ENCODE measurements around the gene KLRG1.

KLRG1 gene

DNA sequence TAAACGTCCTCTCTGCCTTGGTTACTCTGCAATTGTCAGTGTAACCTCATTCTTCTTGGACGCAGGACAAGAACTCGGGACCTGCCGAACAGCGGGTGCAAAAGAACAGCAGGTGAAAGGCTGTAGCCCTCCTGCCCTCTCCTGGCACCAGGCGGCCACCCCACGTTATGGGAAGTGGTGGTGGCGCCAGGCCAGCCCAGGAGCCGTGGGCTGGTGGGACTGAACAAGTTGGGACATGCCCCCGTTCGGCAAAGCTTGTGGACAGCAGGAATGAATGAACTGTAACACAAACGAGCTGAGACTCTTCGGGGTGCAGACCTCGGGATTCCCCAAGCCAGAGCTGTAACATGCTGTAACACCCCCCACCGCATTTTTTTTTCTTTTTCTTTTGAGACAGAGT lies 33.3 kb upstream of the KLRG1 start:
- H3K27ac Mint-ChIP-seq (ENCODE audit: low read depth), result no peak overlapping the region
- H3K27me3 Mint-ChIP-seq, result no peaks in the 10 kb centered on the region
- peaks cover 54% of the 10 kb centered on the region for H3K4me1 Mint-ChIP-seq
- H3K9me3 Mint-ChIP-seq, result peaks cover 5% of the 10 kb centered on the region
- DNase-seq (ENCODE audit: low spot score in 2 of 2) (no peak), ATAC-seq (replicated peaks; ENCODE audit: extremely low read depth, poor library complexity, severe bottlenecking) (no peak)
- peaks cover 8% of the 10 kb centered on the region for H3K36me3 Mint-ChIP-seq (ENCODE audit: insufficient read depth)
- H3K4me3 Mint-ChIP-seq, result no peak overlapping the region

DNA sequence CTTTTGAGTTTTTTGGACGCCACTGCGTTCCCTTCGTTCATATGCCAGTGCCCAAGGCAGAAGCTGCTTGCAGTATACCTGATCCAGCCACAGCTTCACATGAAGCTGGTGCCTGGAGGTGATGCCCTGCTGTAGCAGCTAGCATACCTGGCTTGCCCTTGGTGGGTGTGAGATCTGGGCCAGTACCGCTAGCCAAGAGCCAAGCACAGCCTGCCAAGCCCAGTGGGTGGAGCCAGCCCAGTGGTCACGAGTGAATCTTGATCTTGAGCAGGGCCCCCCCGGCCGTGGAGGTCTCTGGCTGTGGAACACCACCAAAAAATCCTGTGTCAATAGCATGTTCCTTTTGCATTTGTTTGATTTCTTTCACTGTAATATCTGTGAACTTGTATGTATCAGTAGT lies 32.6 kb upstream of the KLRG1 start:
- ATAC-seq (replicated peaks; ENCODE audit: extremely low read depth, poor library complexity, severe bottlenecking) (no peak), DNase-seq (ENCODE audit: low spot score in 2 of 2) (no peak)
- no peaks in the 10 kb centered on the region for H3K27me3 Mint-ChIP-seq
- H3K36me3 Mint-ChIP-seq (ENCODE audit: insufficient read depth), result peaks cover 7% of the 10 kb centered on the region
- H3K4me3 Mint-ChIP-seq, result no peak overlapping the region
- peak overlapping the region; percentile 56 for H3K27ac Mint-ChIP-seq (ENCODE audit: low read depth)
- H3K9me3 Mint-ChIP-seq, result peaks cover 5% of the 10 kb centered on the region
- H3K4me1 Mint-ChIP-seq, result peaks cover 51% of the 10 kb centered on the region

DNA sequence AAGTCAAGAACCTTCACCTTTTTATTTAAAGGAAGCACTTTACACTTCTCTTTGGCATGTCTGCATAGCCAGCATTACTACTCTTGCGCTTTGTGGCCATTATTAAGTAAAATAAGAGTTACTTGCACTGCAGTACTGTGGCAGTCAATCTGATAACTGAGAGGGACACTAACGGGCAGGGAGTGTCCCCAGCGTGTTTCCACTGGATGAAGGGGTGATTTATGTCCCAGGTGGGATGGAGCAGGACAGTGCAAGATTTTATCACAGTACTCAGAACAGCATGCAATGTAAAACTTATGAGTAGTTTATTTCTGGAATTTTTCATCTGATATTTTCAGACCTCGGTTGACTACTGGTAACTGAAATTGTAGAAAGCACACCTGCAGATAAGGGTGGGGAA lies 31.8 kb upstream of the KLRG1 start:
- no peak for ATAC-seq (replicated peaks; ENCODE audit: extremely low read depth, poor library complexity, severe bottlenecking)
- no peak for DNase-seq (ENCODE audit: low spot score in 2 of 2)
- H3K4me1 Mint-ChIP-seq, result peaks cover 43% of the 10 kb centered on the region
- no peaks in the 10 kb centered on the region for H3K27me3 Mint-ChIP-seq
- peaks cover 6% of the 10 kb centered on the region for H3K36me3 Mint-ChIP-seq (ENCODE audit: insufficient read depth)
- peaks cover 5% of the 10 kb centered on the region for H3K9me3 Mint-ChIP-seq
- H3K27ac Mint-ChIP-seq (ENCODE audit: low read depth), result peak overlapping the region; percentile 56
- H3K4me3 Mint-ChIP-seq, result no peak overlapping the region

DNA sequence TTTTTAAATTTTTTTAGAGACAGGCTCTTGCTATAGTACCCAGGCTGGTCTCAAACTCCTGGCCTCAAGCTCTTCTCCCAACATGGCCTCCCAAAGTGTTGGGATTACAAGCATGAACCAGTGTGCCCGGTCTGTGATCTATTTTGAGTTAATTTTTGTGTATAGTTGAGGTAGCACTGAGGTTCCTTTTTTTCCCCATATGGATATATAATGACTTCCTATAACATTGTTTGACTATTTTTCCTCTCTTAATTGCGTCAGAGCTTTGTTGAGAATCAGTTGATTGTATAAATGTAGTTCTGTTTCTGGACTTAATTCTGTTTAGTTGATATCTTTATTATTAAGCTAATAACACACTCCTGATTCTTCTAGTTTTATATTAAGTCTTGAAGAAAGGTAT lies 31.3 kb upstream of the KLRG1 start:
- no peaks in the 10 kb centered on the region for H3K27me3 Mint-ChIP-seq
- H3K4me3 Mint-ChIP-seq, result no peak overlapping the region
- peaks cover 2% of the 10 kb centered on the region for H3K9me3 Mint-ChIP-seq
- peaks cover 38% of the 10 kb centered on the region for H3K4me1 Mint-ChIP-seq
- no peak for DNase-seq (ENCODE audit: low spot score in 2 of 2)
- H3K27ac Mint-ChIP-seq (ENCODE audit: low read depth), result no peak overlapping the region
- peaks cover 6% of the 10 kb centered on the region for H3K36me3 Mint-ChIP-seq (ENCODE audit: insufficient read depth)
- no peak for ATAC-seq (replicated peaks; ENCODE audit: extremely low read depth, poor library complexity, severe bottlenecking)

DNA sequence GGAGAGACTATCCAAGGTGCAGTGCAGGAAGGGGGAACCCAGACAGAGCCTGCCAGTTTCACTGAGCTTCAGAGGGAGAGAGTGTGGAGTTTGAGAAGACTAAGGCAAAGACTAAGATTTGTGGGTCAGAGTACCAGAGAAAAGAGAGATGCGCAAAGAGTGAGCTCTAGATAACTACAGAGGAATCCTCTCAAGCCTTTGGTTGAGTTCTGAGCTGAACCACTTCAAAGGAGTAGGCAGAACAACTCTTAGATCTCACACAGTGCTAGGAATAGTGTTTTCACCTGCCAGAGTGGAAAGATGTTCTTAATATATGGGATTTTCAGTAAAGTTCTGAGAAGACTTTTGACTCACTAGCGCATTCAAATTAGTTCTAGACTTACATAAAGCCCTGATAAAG lies 29.2 kb upstream of the KLRG1 start:
- Mint-ChIP-seq H3K36me3 (ENCODE audit: insufficient read depth) (peaks cover 1% of the 10 kb centered on the region), H3K4me3 (no peak overlapping the region), H3K27ac (ENCODE audit: low read depth) (peak overlapping the region; percentile 20), H3K4me1 (peaks cover 32% of the 10 kb centered on the region), H3K9me3 (no peaks in the 10 kb centered on the region), H3K27me3 (no peaks in the 10 kb centered on the region)
- ATAC-seq (replicated peaks; ENCODE audit: extremely low read depth, poor library complexity, severe bottlenecking) (no peak), DNase-seq (ENCODE audit: low spot score in 2 of 2) (no peak)

DNA sequence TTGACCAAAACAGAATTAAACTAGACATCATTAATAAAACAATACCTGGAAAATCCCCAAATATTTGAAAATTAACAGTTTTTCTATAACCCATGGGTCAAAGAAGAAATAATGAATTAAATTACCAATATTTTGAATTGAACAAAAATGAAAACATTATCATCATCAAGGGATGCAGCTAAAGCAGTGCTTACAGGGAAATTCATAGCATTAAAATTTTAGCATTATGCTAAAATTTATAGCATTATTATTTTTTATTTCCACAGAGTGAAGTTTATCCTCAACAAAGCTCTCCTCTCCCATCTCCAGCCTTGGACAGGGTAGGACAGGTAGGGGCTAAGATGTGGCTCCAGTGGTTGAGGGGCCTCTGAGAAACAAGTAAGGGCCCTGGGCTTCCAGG lies 20.6 kb upstream of the KLRG1 start:
- H3K36me3 Mint-ChIP-seq (ENCODE audit: insufficient read depth), result no peaks in the 10 kb centered on the region
- H3K4me1 Mint-ChIP-seq, result peaks cover 12% of the 10 kb centered on the region
- no peaks in the 10 kb centered on the region for H3K27me3 Mint-ChIP-seq
- H3K4me3 Mint-ChIP-seq, result no peak overlapping the region
- peaks cover 6% of the 10 kb centered on the region for H3K9me3 Mint-ChIP-seq
- no peak for ATAC-seq (replicated peaks; ENCODE audit: extremely low read depth, poor library complexity, severe bottlenecking)
- no peak overlapping the region for H3K27ac Mint-ChIP-seq (ENCODE audit: low read depth)
- no peak for DNase-seq (ENCODE audit: low spot score in 2 of 2)

DNA sequence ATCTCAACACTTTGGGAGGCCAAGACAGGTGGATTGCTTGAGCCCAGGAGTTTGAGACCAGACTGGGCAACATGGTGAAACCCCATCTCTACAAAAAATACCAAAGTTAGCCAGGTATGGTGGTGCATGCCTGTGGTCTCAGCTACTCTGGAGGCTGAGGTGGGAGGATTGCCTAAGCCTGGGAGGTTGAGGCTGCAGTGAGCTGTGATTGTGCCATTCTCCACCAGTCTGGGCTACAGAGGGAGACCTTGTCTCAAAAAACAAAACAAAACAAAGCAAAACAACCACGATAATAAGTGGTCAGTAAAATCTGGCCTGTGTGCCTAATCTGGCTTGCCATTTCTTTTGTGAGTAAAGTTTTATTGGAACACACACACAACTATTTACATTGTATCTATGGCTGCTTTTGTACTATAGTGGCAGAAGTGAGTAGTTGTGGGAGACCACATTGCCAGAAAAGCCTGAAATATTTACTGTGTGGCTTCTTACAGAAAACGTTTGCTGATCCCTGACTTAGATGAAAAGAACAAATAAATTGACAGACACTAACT lies 19.4 kb upstream of the KLRG1 start:
- no peak for DNase-seq (ENCODE audit: low spot score in 2 of 2)
- Mint-ChIP-seq H3K9me3 (peaks cover 6% of the 10 kb centered on the region), H3K27me3 (no peaks in the 10 kb centered on the region), H3K36me3 (ENCODE audit: insufficient read depth) (no peaks in the 10 kb centered on the region), H3K27ac (ENCODE audit: low read depth) (peak overlapping the region; percentile 77), H3K4me3 (no peak overlapping the region), H3K4me1 (peaks cover 6% of the 10 kb centered on the region)
- ATAC-seq (replicated peaks; ENCODE audit: extremely low read depth, poor library complexity, severe bottlenecking), result no peak

DNA sequence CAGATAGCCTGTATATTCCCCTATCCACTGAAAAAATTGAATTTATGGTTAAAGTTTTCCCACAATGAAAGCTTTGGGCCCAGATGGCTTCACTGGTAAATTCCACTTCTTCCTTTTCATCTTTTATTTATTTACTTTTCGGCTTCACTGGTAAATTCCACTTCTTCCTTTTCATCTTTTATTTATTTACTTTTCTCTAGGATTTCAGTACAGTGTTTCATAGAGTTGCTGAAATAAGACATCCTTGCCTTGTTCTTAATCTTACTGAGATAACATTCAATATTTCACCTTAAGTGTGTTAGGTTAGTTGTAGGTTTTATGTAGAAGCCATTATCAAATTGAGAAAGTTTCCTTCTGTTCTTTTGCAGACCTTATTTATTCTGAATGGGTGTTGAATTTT lies 18.9 kb upstream of the KLRG1 start:
- Mint-ChIP-seq H3K4me3 (no peak overlapping the region), H3K27me3 (no peaks in the 10 kb centered on the region), H3K36me3 (ENCODE audit: insufficient read depth) (no peaks in the 10 kb centered on the region), H3K9me3 (peaks cover 6% of the 10 kb centered on the region), H3K4me1 (peaks cover 8% of the 10 kb centered on the region), H3K27ac (ENCODE audit: low read depth) (peak overlapping the region; percentile 77)
- DNase-seq (ENCODE audit: low spot score in 2 of 2) (no peak), ATAC-seq (replicated peaks; ENCODE audit: extremely low read depth, poor library complexity, severe bottlenecking) (no peak)

DNA sequence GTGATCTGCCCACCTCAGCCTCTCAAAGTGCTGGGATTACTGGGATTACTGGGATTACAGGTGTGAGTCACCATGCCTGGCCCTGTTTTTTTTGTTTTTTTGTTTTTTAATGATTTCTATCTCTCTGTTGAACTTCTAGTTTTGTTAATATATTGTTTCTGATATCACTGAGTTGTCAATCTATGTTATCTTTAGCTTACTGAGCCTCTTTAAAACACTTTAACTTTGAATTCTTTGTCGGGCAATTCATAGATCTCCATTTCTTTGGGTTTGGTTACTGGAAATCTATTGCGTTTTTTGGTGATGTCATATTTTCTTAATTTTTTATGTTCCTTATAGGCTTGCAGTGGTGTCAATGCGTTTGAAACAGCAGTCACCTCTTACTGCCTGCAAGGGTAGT lies 9.2 kb upstream of the KLRG1 start:
- ATAC-seq (replicated peaks; ENCODE audit: extremely low read depth, poor library complexity, severe bottlenecking), result no peak
- Mint-ChIP-seq H3K4me3 (no peak overlapping the region), H3K27me3 (no peaks in the 10 kb centered on the region), H3K9me3 (peaks cover 13% of the 10 kb centered on the region), H3K36me3 (ENCODE audit: insufficient read depth) (peaks cover 2% of the 10 kb centered on the region), H3K4me1 (peaks cover 31% of the 10 kb centered on the region), H3K27ac (ENCODE audit: low read depth) (peak overlapping the region; percentile 44)
- DNase-seq (ENCODE audit: low spot score in 2 of 2), result no peak

DNA sequence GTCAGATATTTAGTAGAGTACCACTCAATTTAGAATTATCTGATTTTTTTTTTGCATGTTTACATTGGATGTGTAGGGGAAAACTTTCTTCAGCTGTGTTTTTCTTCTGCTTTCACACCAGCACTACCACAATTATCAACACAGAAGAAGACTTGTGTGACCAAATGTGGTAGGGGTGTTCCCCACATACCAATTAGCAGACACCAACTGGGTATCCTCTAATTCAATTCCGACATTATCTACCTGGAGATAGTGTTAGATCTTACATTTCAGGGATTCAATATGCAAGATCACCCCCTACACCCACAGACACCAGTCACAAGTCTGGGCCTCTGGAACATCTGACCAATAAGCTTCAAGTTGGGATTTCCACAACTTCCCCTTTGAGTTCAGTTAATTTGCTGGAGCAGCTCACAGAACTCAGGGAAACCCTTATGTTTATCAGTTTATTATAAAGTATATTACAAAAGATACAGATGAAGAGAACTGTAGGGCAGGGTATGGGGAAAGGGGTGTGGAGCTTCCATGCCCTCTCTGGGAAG lies 4.1 kb upstream of the KLRG1 start:
- Mint-ChIP-seq H3K4me3 (no peak overlapping the region), H3K27me3 (no peaks in the 10 kb centered on the region), H3K4me1 (peaks cover 48% of the 10 kb centered on the region), H3K27ac (ENCODE audit: low read depth) (peak overlapping the region; percentile 63), H3K9me3 (peaks cover 3% of the 10 kb centered on the region), H3K36me3 (ENCODE audit: insufficient read depth) (peaks cover 5% of the 10 kb centered on the region)
- DNase-seq (ENCODE audit: low spot score in 2 of 2) (no peak), ATAC-seq (replicated peaks; ENCODE audit: extremely low read depth, poor library complexity, severe bottlenecking) (no peak)

DNA sequence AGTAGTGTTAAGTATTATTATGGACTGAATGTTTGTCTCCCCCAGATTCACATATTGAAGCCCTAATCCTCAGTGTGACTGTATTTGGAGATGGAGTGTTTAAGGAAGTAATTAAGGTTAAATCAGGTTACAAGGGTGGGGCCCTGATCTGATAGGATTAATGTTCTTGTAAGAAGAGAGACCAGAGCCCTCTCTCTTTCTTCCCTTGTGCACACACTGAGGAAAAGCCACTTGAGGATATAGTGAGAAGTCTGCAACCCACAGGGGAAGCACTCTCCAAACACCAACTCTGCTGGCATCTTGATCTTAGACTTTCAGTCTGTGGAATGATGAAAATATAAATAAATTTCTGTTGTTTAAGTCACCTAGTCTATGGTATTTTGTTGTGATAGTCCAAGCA lies 2.2 kb upstream of the KLRG1 start:
- Mint-ChIP-seq H3K27ac (ENCODE audit: low read depth) (peak overlapping the region; percentile 87), H3K4me3 (peak overlapping the region; percentile 88)
- ATAC-seq (replicated peaks; ENCODE audit: extremely low read depth, poor library complexity, severe bottlenecking), result no peak

DNA sequence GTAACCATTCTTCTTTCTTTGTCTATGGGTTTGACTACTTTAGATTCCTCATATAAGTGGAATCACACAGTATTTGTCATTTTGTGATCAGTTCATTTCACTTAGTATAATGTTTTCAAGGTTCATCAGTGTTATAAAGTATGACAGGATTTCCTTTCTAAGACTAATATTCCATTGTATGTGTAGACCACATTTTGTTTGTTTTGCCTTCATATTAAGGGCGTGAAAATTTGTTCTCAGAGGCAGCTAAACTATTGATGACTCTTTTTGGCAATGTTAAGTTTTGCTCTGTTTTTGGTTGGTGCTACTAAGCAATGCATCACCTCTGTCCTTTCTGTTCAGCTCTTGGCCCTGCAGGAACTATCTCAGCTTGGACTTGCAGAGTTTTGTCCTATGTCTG lies 1.7 kb upstream of the KLRG1 start:
- no peaks in the 10 kb centered on the region for H3K27me3 Mint-ChIP-seq
- peaks cover 8% of the 10 kb centered on the region for H3K36me3 Mint-ChIP-seq (ENCODE audit: insufficient read depth)
- DNase-seq (ENCODE audit: low spot score in 2 of 2) (no peak), ATAC-seq (replicated peaks; ENCODE audit: extremely low read depth, poor library complexity, severe bottlenecking) (peak; percentile 26)
- no peaks in the 10 kb centered on the region for H3K9me3 Mint-ChIP-seq
- H3K4me1 Mint-ChIP-seq, result peaks cover 53% of the 10 kb centered on the region
- H3K4me3 Mint-ChIP-seq, result peak overlapping the region; percentile 88
- H3K27ac Mint-ChIP-seq (ENCODE audit: low read depth), result peak overlapping the region; percentile 87

More for the DNA sequence above, 2.2 kb upstream of the KLRG1 start:
- Mint-ChIP-seq H3K27me3 (no peaks in the 10 kb centered on the region), H3K9me3 (no peaks in the 10 kb centered on the region), H3K36me3 (ENCODE audit: insufficient read depth) (peaks cover 8% of the 10 kb centered on the region), H3K4me1 (peaks cover 49% of the 10 kb centered on the region)
- no peak for DNase-seq (ENCODE audit: low spot score in 2 of 2)

DNA sequence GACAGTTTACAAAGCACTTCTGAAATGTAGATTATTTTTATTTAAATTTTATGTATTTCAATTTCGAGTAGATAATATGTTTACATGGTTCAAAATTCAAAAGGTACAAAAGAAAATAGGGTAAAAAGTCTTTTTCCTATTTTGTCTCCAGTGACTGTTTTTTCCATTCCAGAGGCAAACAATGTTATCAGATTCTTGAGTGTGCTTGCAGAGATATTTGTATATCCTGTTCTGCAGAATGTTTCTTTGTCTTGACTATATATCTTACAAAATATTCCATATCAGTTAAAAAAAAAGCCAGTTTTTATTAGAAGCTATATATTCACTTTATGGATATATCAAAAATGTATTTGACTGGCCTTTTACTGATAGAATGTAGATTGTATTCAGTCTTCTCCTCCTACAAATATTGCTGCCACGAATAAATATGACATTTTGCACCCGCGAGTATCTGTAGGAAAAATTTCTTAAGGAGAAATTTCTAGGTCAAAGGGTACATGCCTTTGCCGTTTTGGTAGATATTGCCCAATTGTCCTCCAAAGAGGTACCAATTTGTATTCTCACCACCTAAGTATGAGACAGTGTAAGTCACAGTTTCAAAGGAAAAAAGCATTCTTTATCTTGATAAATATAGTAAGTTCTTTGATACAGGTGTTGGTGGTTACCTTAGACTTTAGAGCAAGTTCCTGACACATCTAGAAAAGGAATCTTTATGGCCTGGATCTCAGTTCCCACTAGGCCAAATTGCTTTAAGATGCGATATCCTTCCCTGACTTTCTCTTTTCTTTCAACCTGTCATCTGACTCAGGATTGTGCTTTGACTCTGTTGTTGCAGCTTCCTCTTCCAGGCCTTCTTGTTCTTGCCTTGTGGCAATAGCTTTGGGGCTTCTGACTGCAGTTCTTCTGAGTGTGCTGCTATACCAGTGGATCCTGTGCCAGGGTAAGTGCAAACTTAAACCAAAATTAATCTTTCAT lies 2.3 kb downstream of the KLRG1 start:
- Mint-ChIP-seq H3K4me3 (peak overlapping the region; percentile 88), H3K27me3 (no peaks in the 10 kb centered on the region), H3K27ac (ENCODE audit: low read depth) (peak overlapping the region; percentile 87)

More for the DNA sequence above, 2.3 kb downstream of the KLRG1 start:
- H3K4me1 Mint-ChIP-seq, result peaks cover 57% of the 10 kb centered on the region
- ATAC-seq (replicated peaks; ENCODE audit: extremely low read depth, poor library complexity, severe bottlenecking), result no peak
- no peaks in the 10 kb centered on the region for H3K9me3 Mint-ChIP-seq
- no peak for DNase-seq (ENCODE audit: low spot score in 2 of 2)
- H3K36me3 Mint-ChIP-seq (ENCODE audit: insufficient read depth), result peaks cover 39% of the 10 kb centered on the region

All from central memory CD8-positive, alpha-beta T cell (primary cell).